HG02571 (cell line): ENCODE measurements around the gene LPP.

Experiments used
- ATAC-seq: cut with Tn5 transposase; IDR thresholded peaks from one replicate; pipeline ENCODE4 v1.9.1; 2021; ENCODE audit warnings: mild to moderate bottlenecking, moderate library complexity; ENCODE audit not compliant: unreplicated experiment

LPP gene

DNA sequence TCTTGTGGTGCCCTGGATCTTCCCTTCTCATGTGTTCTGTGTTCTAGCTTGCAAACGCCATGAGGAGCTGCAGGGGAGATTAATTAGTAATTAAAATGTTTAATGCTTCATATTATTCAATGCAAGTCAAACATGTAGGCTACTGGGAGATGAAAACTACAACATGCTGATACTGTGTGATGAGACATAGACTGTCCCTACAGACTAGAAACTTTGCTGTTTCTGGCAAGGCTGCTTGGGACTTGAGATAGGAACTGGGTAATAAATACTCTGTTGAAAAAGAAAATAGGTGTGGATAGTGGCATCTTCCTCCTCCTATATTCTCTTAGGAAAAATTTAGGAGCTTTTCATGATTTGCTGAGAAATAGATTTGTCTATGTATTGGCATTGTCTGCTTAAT, 379.2 kb downstream of the LPP start:
- ATAC-seq = no peak

DNA sequence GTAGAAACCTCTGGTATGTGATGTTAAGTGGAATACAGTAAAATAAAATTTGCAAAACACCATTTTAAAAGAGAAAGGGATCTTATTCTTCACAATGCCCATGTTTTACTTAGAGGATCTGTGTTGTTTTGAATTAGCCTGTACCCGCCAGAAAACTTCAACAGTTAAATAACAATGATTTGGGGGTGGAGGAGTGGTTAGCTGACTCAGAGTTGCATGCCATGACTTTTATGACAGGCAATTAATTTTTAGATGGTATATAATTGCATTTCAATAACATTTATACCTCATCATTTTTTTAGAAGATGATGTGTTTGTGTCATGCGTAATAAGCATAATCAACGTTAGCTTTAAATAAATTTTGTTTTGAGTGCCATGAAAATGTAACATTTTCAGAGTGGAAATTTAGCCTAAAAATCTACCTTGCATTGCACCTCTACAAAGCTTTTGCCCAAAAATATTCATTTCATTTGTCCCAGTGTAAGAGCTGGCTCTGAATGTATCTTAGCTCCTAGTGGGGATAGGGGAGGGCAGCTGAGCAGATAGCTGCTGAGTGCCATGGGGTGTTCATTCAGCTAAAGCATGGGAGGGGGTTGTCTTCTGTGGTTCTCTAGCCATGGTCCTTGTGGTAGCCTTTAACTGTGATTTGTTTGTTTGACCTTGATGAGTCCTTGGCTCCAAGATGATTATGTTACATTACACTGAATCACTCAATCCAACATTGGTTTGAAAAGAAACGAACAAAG, 379.8 kb downstream of the LPP start:
- no peak for ATAC-seq

DNA sequence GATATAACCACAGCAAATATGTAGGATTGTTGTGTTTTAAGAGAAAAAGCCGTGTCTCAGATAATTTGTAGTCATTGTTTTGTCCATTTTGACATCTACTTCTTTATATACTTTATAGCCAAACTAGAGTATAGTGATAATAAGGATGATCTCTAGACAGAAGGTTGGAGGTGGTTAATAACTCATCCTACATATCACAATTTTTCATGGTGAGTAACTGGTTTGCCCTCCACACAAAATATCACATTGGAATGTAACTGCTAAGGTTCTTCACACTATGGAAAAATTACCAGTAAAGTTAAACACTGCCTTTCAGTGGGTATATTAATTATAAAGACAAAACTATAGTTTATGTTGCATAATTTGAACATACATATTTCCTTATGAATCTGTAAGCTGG, 380.7 kb downstream of the LPP start:
- no peak for ATAC-seq

DNA sequence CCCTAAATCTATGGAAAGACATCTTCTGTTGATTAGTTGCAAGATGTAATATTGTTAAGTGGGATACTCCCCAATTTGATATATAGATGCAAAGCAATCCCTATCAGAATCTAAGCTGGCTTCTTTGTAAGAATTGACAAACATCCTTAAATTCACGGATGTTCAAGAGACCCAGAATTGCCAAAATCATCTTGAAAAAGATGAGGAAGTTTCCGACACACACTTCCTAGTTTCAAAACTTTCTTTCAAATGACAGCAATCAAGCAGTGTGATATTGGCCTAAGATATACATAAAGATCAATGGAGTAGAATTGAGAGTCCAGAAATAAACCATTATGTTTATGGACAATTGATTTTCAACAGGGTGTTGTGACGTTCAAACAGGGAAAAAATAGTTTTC, 383.6 kb downstream of the LPP start:
- ATAC-seq = no peak

DNA sequence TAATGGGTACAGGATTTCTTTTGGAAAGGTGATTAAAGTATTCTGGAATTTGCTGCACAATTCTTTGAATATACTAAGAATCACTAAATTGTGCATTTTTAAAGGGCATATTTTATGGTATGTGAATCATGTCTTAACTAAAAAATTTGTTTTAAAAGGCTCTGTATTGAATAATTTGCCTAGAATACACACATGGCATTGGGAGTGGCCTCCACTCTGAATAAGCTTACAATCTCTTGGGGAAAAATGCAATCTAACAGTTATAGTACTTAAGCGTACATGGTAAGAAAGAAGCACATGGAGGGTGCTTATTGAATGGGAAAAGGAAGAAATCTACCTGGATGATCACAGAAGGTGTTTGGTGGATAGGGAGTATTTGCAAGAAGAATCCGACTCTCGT, 385.1 kb downstream of the LPP start:
- ATAC-seq = no peak

DNA sequence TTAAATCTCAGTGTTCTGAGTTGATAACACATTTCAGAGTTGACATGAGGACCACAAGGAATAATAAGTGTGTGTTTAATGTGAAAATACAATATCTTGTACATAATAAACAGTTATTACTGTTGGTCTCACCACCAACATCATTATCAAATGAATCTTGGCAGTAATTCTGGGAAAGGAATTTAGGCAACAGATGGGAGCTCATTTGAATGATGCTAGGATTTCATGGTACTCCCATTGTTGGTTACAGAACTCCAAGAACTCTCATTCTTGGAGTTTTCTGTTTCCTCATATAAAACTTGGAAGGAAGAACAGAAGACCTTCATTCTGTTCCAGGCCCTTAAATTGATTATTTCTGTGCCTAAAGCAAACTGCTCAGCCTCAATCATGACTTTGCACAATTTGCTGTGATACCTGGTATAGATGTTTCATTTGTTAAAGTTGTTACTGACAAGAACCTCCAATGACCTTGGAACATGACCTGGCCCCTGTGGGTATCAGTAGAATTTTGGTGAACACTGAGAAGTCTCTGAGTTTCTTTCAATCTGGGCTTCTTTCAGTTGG, 385.8 kb downstream of the LPP start:
- no peak for ATAC-seq

DNA sequence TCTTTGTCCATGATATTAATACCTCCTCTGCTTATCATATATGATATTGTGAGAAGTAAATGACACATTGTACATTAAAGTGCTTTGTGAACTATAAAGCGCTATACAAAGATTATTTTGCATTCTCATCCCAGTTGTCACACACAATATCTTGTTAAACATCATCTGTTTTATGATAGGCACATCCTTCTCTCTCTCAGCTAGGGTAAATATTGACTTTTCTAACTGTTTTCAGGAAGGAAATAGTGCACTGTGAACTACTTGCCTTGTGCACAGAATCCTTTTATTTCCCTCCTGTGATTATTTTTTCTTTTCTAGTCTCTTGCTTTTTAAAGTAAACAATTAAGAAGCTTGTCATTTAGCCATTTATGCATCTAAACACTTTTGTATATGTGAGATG, 388.2 kb downstream of the LPP start:
- ATAC-seq = no peak

DNA sequence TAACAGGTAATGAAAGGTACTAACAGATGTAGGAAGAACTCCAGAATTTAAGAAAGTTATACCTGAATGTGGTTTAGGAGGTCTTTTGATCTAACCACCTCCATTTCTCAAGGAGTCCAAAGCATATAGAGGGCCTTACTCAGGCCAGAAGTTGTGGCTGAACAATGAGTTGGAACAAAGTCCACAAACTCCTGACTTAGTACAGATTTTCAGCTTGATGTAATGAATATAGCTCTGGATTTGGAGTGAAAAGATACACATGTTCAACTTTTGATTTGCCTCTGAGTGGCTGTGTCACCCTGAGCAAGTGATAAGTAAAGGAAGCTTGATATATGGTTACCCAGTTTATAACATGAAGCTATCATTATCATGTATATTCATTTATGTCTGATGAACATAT, 390.1 kb downstream of the LPP start:
- no peak for ATAC-seq

DNA sequence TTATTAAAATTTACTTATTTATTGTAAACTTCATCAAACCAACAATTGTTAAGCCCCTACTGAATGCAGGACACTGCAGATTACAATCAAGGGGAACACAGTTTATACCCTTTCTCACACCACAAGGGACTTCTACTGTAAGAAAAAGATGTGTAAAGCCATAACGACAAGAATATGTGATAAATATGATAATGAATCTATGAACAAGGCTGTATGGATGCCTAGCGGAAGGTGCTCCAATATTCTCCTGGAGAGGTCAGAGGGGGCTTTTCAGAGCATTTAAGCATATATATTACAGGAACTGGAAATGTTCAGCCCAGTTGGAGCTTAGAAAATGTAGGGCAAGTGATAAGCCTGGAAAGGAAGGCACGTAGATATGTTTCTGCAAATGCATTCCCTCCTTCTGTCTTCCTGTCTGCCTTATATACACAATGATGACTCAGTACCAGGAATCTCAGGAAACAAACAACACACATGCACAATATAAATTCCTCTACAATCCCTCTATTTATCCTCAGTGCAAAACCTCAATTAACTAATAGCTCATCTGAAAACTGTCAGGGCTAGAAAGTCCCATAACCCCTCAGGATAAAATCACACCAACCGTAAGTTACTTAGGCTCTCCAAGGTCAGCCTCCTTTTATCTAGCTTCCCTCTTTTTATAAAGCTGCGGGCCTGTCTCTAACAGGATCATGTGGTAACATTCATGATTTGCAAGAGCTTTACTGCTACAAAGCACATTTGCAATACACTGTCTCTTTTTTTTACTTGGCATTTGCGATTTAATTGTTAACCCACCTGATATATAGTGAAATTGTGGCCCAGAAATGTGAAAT, 393.1 kb downstream of the LPP start:
- no peak for ATAC-seq

DNA sequence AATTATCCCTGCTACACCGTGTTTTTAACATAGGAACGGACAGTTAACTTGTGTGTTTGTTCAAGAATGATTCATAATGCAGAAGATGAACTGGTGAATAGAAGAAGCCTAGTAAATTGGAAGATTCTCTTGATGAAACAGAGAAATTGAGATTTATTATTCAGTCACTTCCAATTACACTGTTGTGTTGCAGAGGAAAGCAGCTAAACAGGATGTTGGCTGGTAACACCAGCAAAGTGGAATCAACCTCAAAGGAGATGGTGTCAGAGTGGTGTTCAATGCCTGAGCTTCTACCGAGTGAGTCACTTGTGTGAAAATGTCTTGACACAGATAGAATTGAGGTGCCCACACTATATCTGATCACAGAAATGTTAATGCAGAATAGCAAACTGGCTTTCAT, 399.6 kb downstream of the LPP start:
- ATAC-seq = no peak

DNA sequence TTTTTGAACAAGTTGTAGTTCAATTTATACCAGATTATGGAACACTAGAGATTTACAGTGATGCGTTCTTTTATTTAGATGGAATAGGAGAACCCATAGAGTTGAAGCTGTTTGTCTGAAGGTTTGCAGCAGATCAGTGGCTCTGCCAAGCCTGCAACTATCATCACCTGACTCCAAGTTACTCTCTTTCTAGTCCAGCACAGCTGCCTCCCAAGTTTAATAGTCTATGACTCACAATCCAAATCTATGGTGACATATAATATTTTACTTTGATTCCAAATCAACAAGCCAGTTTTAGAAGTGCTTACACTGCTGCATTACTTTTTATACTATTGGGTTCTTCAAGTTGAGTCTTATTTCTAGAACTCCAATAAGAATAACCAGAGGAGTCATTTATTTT, 400.4 kb downstream of the LPP start:
- ATAC-seq = no peak

DNA sequence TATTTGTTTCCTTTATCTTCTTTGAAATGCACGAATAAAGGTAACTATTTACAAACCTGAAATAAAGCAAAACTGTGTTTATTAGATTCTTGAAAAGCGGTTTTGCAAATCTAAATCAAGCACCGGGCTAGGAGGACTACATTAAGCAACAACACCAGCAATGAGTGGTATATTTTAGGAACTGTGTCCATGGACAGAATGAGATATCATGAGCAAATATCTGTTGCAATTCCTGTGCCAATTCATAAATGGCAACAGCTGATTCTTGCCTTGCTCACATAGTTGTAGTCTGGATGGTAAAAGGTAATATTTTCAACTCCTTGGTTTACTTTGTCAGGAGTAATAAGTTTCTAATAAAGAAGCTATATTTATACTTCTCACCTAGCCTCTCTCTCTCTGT, 403.3 kb downstream of the LPP start:
- no peak for ATAC-seq

DNA sequence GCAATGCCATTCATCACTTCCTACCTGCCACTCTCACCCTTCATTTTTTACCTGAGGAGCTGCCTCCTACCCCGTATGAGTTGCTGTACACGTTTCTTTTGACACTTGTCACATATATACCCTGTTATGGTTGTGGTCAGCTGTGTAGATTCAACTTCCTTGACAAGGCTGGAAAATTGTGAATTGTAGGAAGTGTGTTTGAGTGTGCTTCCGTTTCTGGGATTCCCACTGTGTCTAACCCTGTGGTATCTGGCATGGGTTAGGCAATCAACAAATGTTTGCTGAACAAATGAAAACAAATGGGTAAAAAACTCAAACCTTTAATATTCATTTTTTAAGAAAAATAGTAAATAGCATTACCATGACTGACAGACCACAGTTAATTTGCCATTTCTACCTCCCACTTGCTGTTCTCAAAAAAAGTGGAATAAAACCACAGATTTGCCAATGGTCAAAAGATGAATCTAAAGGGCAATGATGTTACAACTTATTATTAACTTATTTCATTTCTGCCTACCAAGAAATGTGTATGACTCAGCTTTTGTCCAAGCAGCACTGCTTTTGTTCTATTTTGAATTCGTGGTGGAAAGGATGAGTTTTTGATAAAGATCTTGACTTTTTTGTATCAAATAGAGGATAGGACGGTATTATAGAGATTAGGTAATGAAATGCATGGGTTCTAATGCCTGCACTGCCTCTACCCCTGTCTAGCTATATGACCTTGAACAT, 404.6 kb downstream of the LPP start:
- ATAC-seq = no peak

DNA sequence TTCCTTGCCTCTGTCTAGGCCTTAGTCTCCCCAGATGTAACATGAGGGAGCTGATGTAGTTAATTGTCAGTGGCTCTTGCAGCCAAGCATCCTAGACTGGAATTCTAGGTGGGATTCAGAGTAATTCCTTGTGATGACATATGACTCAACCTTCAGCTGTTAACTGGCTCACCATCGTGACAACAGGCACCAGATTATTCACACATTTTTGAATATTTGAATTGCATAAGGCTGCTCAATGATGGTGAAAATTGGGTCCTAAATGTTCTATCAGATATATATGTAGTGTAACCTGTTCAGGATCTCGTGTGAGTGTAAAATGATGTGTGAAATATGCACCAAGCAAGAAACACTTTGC, 405.1 kb downstream of the LPP start:
- ATAC-seq = no peak

DNA sequence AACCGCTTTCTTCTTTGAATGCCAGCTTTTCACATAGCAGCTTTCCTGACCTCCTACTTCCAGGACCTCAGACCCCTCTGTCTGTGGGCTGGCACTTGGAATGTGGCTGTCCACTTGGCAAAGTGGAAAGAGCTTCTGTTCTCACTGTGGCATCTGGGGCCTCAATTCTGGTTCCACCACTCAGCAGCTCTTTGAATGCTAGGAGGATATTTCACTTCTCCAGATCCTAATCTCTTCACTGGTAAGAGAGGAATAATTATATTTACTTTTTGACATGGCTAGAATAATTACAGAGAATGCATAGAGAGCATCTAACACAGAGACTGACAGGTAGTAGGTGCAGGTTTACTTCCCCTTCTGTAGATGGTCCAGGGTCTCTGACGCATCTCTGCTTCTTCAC, 405.9 kb downstream of the LPP start:
- no peak for ATAC-seq

DNA sequence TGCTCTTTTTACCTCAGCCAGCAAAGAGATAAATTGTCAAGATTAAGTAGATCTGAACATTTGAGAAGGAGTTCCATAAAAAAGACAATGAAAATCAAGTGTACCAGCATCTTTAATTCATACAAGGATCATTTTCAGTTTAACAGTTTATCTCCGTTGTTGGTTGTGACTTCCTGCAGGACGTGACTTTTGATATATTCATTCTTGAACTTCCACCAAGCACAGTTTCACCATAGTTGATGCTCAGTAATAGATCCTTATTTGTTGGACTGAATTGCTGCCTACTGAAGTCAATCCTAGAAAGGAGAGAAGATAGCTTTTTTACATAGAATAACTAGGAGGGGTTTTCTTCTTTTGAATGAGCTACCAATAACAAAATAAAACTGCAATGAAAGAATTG, 408.2 kb downstream of the LPP start:
- ATAC-seq = no peak

DNA sequence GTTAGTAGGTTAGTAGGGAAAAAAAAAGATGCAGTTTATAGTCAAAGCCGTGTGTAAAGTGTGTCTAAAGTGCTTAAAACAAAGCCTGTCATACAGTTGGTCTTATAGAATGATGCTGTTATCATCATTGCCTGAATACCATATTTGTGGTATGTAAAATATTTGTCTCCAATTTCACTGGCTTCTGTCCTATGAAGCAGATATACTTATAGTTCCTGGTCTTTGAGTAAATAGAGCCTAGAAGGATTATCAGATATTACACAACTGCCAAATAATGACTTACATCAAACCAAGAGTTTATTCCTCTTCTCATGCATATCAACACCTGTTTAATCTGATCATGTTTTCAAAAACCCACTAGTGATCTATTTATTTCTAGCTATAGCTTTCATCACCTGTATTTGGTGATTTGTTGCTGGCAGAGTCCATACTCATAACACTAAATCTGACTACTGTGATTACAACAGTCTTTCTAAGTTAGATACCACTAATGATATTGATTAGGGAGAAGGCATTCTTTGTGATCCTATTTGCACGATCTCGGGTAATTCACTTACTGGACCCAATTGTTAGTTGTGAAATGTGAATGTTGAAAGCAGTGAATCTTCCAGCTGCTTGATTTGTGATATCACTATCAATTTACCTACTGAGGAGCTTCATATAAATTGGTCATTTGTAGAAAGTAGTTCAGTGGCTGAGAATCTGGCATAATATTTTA, 413.7 kb downstream of the LPP start:
- ATAC-seq = no peak

DNA sequence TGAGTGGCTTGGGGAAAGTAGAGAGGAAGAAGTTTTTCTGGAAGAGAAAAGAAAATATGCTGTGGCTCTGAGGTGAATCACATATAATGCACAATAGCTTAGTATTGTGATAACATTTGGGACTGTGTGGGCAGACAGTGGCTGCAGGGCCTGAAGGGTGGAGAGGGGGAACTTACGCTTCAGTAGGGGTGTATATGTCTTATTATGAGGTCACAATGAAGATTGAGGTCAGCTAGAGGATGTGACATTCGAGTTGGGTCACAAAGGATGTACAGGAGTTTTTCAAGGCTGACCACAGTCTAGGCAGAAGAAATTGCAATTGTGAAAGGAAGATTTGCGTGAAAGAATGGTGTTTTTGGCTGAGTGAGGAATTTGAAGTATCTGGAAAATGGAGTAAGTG, 414.8 kb downstream of the LPP start:
- ATAC-seq = no peak

DNA sequence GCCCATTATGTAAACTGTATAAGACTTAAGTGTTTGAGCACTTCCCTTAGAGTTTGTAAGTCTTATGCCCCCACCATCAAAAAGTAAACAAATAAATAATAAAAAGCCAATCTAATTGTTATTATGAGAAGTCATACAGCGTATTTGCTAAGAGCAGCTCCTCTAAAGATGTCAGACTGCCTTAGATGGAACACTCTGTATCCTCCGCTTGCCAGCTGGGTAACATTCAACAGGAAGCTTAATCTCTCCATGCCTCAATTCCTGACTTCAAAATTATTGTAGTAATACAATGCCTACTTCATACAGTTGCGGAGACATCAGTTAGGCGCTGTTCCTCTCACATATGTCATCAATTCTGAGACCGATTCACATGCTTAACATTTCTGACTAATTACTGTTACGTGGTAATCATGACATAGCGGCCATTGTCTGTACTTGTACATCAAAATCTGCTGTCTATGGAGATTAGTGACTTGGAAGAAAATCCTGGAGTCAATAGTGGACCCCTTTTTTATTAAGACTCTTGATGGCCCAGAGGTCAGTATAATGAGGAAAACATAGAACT, 417.7 kb downstream of the LPP start:
- ATAC-seq = no peak

DNA sequence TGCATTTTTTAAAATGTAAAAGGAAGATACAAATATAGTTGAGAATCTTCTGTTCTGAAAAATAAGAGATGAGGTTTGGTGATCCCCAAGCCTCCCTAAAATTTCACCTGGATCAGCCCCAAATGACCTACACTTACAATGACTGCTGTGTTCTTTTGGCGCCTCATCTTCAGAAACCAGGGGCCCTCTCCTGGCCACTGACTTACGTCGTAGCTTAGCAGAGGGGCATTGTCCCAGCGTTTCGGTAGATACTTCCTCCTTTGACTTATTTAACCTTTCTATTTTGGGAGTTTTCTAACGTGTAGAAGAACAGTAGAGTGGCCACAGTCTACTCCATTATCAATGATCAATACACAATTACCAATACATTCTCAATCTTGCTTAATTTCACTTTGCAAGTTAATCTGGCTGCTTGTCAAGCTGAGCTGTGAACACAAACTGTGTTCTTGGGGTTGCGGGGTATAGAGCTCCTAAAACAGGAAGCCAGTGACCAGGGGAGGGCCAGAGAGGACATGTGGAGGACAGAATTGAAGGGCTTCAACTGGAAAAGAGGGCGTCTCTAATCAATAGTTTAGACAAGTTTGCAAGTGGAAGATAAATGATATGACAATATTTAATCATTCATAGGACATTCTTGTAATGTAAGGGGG, 419.5 kb downstream of the LPP start:
- ATAC-seq = no peak
